DMS 273 (cell line): ENCODE results near the gene ENTPD1.
"Not testable (repeated sequence)": the region's sequence is repeated elsewhere in the genome, so short reads cannot be mapped to it uniquely, and the experiment has no call there.

Experiments
- DNase-seq: peaks from one replicate; lab custom pipeline; 2025; ENCODE audit not compliant: unreplicated experiment; lab: John Stamatoyannopoulos, UW

Gene ENTPD1

DNA sequence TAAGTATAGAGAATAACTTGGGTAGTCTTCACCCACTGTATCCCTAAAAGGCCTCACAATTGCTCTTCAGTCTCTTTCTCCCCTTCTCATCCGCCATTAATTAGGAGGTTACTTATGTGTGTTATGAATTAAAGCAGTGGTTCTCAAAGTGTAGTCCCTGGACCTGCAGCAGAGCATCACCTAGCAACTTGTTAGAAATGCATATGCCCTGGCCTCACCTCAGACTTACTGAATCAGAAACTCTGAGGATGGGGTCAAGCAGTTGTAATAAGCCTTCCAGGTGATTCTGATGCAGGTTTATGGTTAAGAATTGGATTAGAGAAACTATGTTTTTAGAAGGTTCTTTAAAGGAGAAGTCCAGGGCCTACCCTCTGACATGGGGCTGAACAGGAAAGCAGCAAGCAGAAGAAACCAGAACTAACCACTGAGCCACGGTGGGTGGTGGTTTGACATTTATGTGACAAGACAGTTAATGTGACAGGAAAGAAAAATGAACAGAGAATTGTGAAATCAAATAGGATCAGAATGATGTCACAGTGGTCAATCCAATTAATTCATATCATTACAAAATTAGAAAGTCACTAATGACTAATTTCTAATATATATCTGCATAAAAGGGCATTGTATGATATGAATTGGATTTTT lies 37.6 kb downstream of the ENTPD1 start:
- no peak for DNase-seq

- DNase-seq = no peak
These were observed 38.2 kb downstream of the ENTPD1 start for GRCh38 chr10:95794195-95794594.

- DNase-seq = no peak
These were observed 39.6 kb downstream of the ENTPD1 start for GRCh38 chr10:95795602-95796001.

GRCh38 chr10:95796504-95796903 lies 40.5 kb downstream of the ENTPD1 start:
- no peak for DNase-seq

DNA sequence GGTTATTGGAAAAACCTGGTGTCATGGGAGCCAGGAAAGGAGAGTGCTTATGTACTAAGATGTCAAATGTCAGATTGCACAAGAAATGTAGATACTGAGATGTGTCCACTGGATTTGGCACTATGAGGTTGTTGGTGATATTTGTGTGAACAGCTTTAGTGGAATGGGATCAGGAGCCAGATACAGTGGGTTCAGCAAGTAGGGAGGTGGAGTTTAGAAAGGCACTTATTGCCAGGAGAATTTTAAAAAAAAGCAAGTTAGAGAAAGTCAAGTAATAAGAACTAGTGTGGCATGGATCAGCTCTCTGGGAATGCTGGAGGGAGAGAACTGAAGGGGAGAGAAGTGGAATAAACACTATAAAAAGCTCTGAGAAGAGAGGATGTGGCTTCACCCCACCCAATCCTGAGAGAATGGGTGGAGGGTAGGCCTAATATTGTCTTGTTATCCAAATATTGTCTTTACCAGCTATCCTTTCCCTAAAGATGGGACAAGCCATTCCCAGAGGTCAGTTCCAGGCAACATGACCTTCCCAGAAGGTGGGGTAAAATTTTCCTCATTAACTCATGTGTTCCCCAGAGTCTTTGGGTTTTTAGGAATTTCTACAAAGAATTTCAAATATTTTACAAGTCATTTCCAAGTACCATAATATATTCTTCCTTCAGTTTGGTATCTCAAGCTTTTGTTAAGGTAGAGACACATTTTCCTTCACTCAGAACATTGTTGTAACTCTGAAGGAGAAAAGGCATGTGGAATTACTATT lies 42.3 kb downstream of the ENTPD1 start:
- no peak for DNase-seq

GRCh38 chr10:95800286-95800685 lies 44.3 kb downstream of the ENTPD1 start:
- not testable (repeated sequence) for DNase-seq

DNA sequence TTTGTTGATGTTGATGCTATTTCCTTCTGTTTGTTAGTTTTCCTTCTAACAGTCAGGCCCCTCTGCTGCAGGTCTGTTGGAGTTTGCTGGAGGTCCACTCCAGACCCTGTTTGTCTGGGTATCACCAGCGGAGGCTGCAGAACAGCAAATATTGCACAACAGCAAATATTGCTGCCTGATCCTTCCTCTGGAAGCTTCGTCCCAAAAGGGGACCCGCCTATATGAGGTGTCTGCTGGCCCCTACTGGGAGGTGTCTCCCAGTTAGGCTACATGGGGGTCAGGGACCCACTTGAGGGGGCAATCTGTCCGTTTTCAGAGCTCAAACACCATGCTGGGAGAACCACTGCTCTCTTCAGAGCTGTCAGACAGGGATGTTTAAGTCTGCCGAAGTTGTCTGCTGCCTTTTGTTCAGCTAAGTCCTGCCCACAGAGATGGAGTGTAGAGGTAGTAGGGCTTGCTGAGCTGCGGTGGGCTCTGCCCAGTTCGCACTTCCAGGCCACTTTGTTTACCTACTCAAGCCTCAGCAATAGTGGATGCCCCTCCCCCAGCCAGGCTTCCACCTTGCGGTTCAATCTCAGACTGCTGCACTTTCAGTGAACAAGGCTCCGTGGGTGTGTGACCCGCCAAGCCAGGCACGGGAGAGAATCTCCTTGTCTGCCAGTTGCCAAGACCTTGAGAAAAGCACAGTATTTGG lies 50.9 kb downstream of the ENTPD1 start:
- not testable (repeated sequence) for DNase-seq

- not testable (repeated sequence) for DNase-seq
These were observed 52.8 kb downstream of the ENTPD1 start for GRCh38 chr10:95808705-95809308.

GRCh38 chr10:95809370-95810197 lies 53.6 kb downstream of the ENTPD1 start:
- DNase-seq = no peak

- DNase-seq = no peak
These were observed 54.4 kb downstream of the ENTPD1 start for GRCh38 chr10:95810198-95810976.

DNA sequence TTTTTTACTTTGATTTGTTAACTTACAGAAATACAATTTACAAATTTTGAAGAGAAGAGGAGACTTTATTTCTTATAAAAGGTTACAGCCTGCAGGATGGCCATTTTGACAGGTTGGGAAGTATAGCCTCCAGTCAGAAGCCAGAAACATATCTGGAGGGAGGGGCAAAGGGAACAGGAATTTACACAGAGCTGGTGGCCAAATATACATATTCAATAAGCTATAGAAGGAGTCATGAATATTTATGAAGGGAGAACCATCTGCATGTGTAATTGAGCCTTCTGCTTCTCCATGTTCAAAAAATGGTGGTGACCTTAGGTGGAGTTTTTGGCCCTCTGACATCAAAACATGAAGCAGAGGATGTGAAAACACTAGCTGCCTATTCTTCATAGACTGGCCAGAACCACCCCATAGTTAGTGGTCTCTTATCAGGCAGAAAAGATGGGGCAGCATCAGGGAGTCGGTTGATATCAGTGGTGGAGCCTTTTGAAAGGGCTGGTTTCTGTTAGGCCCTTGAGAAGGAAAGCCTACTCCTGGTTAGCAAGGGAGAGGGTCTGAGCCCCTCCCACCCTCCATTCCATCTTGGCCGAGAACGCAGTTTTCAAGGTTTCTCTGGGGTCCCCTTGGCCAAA lies 57.2 kb downstream of the ENTPD1 start:
- peak; percentile 31 for DNase-seq

- DNase-seq = no peak
These were observed 58.2 kb downstream of the ENTPD1 start for GRCh38 chr10:95814011-95814727.

GRCh38 chr10:95815133-95815532 lies 59.2 kb downstream of the ENTPD1 start:
- DNase-seq = no peak

GRCh38 chr10:95815701-95816240 lies 59.8 kb downstream of the ENTPD1 start:
- DNase-seq = no peak

- DNase-seq = no peak
These were observed 62.0 kb downstream of the ENTPD1 start for GRCh38 chr10:95818010-95818409.

DNA sequence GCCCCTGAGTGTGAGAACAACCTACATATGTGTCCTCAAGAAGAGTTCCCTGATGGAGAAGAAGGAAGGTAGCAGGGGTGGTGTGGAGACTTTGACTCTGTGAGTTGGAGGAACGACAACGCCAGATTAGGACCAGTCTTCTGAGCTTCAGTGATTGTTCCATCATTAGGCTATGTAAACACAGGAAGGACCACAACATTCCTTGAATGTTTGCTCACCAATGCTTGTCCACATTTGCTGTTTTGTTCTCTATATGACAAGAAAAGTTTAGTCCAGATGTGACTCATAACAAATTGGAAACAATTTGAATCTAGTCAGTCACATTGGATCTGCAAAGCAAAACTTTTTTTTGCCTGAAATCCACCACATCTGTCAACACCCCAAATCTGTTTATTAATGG lies 62.7 kb downstream of the ENTPD1 start:
- DNase-seq = no peak

- no peak for DNase-seq
These were observed 63.8 kb downstream of the ENTPD1 start for GRCh38 chr10:95819620-95820329.

GRCh38 chr10:95820363-95820762 lies 64.4 kb downstream of the ENTPD1 start:
- no peak for DNase-seq
